GM23248 (cell line): ENCODE measurements around the gene NHSL1.

ENCODE experiments used
- EZH2 ChIP-seq: fragments of 200-600 bp; sonication (generic); IDR thresholded peaks from 2 replicates; pipeline ENCODE4 v1.6.1; 2018; ENCODE audit warnings: antibody characterized with exemption, mild to moderate bottlenecking; ENCODE audit not compliant: insufficient read depth, poor library complexity, severe bottlenecking
- EZH2phosphoT487 ChIP-seq: fragments of 200-600 bp; sonication (generic); IDR thresholded peaks from 2 replicates; pipeline ENCODE4 v1.6.1; 2018; ENCODE audit warnings: antibody characterized with exemption, moderate library complexity, mild to moderate bottlenecking, low read depth; ENCODE audit not compliant: insufficient read depth

GRCh38 chr6:138492871-138493270 is 6.4 kb downstream of the NHSL1 start:
- TF ChIP-seq EZH2 (no peak), EZH2phosphoT487 (no peak)
